GF-D8 (cell line): ENCODE results near the gene LHX5.

Source experiments
- DNase-seq: peaks from one replicate; lab custom pipeline; 2025; lab: John Stamatoyannopoulos, UW

The LHX5 gene

DNA sequence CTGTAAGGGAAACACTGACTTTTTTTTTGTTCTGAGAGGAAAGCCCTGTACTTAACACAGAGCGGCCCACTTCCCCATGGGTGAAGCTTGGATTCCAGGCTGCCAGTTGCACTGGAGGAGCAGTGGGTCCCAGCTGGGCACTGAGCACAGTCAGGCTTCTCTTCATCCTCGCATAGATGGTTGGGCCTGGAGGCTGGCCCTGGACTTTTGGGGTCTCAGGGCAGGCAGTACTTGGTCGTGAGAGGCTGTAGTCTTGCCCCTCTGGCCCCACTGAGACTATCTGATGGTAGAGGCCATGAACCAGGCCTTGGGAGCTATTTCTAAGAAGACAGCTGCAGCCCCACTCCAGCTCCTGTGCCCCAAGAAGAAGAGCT is 6.2 kb upstream of the LHX5 start:
- DNase-seq: no peak

DNA sequence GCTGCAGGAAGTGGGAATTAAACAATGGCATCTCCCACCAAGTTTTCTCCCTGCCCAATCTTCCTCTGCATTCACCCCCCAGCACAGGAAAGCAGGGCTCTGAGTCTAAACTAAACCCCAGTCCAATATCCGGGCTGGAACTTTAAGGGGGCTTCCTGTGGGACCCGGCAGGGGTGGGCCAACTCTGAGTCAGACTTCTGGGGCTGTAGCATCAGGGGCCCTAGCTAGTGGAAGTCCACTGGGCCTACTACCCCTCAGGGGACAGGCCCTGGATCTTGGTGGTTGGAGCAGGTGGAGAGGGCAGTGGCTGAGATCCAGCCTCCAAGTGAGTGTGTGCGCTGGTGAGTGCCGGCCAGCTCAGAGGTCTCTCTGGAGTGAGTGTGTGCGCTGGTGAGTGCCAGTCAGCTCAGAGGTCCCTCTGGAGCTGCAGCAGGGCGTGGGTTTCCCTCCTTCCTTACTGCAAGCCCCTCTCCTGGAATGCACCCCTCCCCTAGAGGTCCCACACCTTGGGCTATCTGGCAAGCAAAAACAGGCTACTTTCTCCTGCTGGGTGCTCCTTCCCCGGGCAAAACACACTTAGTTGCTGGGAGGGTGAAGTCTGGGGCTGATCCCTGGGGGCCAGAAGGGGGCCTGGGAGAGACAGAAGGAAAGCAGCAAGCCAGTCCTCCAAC is 5.6 kb upstream of the LHX5 start:
- no peak for DNase-seq

DNA sequence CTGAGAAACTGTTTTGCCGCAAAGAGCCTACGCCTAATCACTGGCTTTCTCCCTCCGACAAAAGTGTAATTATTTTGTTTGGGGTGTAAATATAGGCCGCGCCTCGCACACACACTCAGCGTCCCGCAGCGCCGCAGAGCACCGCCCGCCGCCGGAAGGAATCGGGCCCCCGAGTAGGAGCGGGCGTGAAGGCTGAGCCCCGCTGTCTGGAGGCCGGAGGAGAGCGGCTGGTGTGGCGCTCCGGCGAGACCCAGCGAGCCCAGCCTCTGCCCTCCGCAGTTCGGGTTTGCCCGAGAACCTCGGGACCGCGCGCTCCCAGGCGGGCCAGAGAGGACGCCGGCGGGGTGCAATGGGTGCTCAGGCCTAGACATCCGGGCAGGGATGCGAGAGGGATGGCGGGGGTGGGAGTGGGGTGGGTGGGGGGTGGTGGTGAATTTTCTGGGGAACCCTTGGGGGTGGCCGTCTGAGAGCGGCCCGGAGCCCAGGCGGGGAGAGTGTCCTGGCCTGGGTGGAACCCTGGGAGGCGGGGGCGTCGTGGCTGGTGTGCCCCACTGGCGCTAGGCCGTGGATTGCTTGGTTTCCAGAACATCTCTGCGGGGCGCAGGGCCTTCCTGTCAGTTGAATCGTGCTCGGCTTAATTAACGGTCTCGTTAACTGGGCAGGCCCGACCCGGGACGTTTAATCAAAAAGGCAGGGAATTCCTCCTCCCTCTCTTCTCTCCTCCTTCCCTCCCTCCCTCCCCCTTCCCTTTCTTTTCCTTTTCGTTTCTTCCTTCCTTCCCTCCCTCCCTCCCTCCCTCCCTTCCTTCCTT is 4.7 kb upstream of the LHX5 start:
- DNase-seq: no peak

DNA sequence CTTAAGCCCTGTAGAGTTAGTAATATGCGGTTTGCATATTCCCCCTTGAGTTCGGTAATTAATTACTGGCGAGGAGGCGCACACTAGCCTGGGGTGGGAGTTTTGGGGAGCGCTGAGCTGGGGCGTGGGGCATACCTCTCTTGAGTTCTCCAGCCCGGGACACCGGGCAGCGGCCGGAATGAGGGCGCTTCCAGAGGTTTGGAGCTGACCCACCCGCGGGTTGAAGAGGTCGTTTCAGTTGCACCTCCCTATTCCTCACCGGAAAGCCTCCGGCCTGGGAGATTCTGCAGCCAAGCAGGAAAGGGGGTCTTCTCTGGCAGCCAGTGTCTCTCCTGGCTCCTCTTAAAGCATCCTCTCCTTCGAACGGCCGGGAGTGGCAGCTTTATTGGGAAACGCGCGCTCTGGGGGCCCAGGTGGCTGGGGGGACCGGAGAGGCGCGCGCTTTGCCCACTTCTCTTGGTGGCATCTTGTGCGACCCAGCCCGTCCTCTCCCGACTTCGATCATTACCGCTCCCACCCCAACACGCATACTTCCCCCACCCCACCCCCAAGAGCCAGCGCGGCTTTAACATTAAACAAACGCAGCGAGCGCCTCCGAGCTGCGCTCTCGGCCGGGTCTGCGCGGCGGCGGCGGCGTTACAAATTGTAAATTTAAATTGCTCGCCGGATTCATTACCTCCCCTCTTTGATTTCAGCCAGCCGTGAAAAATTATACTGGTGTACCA is 3.9 kb upstream of the LHX5 start:
- DNase-seq: no peak

DNA sequence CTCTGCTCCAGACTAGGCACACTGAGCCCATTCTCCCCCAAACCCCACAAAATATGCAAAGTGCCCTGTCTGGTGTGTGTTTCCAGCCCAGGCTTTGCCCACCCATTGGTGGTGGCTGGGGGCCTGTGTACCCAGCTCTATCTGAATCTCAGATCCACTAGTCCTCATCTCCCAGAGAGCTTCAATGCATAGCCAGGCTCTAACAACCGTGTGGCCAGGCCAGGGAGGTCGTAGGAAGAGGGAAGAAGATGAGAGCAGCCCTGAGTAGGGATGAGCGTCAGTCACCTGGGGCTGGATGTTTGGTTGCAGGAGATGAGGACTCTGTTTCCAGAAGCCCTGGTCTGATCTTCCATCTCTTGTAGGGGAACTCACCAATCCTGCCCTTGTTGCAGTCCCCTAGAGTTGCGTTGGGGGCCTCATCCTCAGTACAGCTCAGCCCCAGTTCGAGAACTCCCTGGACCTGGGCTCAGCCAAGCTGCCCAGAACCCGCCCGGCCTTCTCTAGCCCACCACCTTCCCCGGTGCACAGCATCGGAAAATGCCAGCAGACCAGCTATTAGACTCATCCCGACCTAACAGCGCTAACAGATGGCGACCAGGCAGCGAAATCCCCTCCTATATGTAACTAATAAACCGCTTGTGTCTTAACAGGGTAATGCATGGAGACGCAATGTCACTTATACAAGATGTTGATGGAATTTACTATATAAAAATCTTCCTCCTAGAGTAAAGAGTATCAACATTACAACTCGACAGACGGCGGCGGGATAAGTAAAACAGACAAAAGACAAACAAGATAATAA is 3.2 kb upstream of the LHX5 start:
- DNase-seq: no peak

DNA sequence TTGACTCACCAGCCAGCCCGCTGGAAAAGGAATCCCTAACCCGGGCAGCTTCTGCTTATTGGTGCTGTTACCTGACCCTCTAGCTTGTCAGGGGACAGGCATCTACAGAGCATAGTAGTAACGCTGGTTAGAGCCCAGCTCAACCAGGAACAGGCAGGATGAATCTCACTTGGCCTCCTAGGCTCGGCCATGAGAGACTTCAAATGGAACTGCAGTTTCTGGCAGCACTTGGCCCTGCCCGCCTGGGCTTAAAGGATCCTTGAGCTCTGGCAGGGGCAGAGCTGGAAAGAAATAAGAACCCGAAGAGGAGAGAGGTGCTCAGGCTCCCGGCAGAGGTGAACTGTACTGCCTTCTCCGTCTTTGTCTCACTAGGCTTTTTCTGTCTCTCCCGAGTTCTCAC is 2.3 kb upstream of the LHX5 start:
- no peak for DNase-seq

DNA sequence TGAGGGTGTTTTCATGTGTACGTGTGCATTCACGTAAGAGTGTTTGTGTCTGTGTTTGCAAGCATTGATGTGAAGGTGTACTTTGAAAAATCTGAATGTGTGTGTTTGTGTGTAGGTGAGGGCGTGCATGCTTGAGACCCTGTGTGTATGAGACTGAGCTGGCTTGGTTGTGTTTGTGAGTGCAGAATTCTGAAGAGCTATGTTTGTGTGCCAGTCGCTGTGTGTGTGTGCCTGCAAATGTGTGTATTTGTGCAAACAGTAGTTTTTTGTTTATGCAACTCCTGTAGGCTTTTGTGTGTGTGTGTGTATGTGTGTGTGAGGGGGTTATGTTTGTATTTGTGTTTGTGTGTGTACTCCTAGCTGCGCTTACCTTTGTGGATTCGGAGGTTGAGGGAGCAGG is 1.7 kb upstream of the LHX5 start:
- DNase-seq: no peak

DNA sequence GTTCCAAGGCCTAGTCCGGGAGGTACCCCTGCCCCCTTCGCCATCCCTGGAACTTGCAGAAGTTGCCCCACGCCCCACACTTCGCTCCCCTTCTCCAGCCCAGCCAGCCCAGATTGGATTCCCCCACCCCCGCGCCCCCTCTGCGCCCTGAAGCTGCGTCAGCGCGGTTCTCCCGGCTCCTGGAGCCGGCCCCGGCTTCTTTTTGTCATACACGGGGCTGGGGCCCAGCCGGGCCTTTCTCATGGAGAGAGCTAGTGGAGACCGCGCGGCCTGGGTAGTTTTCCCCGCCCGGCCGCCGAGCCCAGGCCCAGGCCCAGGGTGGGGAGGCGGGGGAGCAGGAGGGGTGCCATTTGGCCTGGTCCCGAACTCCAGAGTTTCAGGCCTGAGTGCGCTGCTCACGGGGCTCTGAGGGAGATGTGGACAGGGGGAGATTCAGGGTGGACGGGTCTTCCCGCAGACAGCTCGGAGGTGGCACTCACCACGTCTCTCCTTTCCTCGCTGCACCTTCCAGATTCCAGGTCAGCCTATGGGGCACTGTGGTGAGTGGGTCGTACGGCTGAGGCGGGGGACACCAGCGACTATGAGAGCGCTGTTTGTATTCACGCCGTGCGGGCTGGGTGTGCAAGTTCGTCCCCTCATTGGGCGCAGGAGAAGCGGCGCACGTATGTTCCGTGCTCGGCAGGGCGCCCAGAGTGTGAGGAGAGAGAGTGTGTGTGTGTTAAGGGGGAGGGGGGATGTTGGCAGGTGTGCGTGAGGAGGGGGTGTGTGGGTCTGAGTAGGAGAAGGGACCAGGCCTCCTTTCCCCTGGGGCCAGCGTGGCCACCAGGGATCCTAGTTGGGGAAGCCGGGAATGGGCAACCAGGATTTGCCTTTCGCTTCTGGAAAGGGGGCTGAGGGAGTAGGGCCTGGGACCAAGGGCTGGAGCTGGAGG is 785 bp upstream of the LHX5 start:
- DNase-seq: no peak

DNA sequence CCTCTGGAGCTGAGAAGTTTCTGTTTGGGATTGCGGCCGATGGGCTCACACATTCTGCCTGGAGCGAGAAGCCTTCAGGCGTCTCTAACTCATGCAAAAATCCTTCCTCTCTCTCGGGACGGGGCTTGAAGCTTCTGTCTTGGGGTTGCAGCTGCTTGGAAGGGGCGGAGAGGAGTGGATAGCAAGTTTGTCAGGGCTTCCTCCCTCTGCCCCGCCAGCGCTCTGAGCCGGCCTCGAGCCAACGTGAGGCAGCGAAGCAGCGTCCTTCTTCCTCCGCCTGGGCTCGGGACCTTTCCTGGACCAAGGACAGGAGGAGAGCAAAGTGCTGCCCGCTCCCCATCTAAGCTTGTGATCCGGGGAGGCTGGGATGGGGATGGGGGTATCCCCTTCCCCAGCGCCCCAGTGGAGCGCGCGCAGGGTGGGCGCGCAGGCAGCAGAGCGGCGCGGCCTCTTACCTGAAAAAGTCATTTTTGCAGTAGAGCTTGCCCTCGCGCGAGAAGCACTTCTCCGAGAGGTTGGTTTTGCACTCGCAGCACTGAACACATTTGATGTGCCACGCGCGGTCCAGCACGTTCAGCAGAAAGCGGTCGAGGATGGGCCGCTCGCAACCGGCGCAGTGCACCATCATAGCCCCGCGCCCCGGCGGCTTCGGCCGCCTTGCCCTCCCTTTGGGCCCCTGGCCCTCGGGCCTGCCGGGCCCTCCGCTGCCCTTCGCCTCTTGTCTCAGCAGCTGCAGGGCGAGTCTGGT is 626 bp downstream of the LHX5 start:
- no peak for DNase-seq

DNA sequence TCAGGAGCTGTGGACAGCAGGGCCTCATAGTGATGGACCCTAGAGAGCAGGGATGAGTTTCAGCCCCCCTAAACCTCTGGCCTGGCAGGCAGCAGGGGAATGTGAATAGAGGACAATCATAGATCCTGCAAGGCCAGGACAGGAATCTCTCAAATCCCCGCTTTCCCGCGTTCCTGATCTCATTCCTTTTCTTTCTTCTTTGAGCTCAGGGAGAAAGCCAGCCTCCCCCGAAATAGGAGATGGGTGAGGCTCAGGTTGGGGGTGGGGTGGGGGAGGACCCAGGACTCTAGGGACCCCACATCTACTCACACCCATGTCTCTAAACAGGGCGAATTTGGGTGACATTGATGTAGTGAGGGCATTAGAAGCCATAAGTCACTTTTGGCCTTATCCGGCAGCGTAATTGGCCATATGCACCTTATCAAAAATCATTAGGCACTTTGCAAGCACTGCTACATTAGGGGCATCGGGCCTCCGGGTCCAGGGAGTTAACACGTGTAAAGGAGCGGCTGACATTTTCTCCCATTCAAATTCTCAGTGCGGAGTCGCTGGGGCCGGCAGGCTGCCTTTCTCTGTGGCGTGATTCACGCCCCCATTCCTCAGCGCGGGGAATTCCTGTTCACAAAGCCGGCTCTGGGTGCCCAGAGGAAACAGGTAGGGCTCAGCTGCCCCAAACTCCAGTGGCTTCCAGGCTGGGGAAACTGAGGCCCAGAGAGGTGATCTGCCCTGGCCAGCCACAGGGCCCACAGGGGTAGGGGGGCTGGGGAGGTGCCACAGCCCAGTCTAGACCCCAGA is 1.5 kb downstream of the LHX5 start:
- DNase-seq: no peak

DNA sequence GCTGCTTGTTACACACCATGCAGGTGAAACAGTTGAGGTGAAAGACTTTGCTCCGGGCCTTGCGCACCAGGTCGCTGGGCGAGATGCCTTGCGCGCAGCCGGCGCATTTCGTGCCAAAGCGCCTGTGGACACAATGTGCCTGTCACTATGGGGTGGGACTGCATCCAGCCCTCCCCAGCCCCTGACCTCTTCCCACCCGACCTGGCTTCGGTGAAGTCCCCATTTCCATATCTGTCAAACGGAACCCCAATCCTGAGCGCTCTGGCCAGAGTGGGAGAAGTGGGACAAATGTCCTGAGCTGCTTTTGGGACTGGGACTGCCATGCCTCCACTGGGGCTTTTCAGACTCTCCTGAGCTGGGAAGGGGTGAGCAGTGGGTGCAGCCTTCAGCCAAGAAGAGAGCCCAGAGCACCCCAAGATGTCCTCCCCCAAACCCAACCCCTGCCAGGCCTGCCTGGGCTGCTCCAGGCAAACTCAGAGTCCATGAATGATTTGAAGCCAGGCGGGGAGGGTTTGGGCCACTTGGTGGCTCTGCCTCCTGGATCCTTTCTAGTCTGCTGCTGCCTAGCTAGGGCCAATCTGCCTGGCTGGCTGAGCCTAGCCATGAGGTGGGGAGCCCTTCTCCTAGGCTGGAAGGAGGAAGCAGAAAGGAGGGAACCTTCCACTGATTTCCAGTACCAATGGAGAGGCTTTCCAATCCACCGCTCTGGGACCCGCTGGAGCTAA is 2.3 kb downstream of the LHX5 start:
- DNase-seq: no peak

DNA sequence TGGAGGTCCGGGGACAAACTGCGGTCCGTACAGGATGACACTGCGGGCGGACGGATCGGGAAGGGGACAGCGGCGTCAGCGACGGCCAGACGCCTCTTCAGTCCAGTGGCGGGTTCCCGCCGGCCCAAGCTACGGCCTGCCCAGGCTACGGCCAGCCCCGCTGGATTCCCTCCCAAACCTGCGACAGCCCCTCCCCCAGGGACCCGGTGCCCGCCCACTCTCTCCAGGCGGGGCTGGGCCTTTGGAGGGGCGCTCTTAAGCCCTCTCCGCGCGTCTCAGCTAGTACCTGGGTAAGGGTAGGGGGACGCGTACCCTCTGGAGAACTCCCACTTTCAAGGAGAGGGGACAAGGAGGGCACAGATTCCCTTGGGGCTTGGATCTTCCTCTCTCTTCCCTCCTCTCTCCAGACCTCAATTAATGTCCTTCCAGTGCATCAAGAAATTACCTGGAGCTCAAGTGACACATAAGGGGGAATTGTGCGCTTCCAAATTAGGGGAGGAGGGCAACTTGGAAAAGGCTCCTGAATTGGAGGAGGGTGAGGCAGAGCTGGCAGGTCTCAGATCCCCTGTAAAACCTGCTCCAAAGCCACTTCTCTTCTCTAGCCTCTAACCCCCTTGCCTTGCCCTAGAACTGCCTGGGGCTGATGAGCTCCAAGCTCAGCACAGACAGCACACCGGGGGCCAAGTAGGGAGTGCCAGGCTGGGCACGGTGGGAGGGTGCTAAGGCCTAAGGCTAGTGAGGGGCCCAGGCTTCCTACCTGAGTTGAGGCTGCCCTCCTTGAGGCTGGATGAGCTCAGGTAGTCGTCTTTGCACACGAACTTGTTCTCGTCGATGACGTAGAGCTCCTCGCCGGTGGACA is 3.1 kb downstream of the LHX5 start:
- DNase-seq: no peak

DNA sequence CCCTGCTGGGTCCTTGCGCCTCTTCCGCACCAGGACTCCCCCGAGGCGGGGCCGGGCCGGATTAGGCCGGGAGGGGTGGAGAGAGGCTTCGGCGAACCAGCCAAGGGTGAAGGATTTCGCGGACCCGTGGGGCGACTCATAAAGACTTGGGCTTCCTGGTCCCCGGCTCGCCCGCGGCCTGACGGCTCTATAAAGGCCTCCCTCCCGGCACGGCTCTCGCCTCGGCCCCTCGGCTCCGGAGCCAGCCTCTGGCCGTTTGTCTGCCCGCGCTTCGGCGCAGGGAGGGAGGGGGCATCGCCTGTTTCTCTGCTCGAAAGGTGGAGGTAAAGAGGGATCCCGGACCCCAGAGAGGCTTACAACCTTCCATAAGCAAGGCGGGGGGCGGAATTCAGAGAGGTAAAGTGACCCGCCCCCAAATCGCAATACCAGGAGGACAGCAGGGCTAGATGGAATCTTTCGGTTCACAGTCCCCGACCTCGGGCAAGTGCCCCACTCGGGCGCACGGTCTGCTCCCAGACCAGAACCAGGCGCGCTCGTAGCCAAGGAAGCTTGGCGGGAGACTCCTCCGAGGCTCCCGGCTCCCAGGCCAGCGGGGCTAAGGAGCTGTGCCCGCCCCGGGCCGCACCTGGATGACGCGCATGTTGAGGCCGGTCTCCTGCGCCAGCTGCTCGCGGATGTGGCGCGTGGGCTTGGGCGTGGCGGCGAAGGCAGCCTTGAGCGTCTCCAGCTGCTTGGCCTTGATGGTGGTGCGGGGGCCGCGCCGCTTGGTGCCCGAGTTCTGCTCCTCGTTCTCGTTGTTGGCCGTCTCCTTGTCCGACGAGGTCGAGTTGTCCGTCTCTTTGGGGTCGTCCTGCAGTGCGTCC is 3.9 kb downstream of the LHX5 start:
- no peak for DNase-seq

DNA sequence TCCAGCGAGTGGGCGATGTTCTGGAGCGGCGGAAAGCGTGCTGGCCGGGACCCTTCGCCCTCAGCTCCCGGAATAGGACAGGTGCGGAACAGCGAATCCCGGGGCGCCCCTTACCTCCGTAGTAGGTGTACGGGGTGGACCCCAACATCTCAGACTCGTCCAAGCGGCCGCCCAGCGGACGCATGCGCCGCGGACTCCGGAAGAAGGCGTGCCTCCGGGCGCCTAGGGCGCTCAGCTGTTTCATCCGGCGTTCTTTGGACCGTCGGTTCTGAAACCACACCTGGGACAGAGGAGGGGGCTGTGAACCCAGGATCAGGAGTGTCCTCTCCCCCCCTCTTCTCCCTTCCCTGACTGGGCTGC is 4.5 kb downstream of the LHX5 start:
- no peak for DNase-seq

DNA sequence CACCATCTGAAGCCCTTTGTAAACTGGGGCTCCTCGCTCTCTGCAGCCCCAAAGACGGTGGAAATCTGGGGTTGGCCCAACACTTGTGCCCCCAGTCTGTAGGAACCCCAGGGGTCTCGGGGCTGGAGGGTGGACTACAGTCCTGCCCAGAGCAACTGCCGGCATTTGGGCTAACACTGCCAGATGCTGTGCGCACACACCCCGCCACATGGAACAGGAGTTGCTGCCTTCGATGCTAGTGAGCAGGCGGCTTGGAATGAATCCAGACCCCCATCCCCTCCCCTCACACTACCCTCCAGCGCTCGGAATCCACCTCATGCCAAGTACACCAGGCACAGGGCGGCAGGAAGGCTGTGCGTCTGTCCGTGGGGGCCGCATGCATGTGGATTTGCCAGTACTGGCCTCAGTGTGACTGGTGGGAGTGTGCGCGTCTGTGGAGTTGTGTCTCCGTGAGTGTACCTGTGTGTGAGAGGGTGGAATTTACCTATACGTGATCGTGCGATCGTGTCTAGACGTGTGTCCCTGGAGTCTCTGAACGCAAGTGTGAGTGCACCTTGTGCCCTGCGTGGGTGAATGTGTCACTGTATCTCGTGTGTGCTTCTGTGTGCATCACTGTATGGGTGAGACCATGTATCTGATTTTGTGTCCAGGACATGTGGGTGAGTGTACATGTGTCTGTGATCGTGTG is 5.1 kb downstream of the LHX5 start:
- no peak for DNase-seq

DNA sequence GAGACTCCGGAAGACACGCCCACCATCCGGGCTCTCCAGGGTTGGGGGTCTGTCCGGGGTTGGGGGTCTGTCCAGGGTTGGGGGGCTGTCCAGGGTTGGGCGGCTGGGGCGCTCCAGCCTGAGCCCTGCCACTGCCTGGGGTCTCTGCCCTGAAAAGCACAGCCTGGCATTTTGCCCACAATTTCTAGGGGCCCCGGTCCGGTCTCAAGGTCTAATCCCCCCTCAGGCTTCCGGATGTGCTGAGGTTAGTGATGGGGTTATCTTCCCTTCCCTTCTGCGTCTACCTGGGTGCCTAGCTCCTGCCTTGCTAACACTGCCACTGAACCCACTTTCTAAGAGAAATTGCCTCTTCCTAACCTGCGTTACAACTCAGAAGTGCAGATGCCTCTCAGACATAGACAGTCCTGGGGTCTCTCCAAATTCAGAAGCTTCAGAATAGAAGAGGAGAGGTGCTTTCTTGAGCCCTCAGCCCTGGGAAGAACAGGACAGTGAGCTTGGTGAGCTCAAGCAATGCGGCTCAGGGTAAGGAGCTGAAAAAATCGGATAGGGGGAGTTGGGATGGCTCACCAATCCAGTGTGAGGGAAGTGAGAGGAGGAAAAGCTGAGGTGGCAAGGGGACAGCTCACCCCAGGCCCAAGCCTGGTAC is 5.7 kb downstream of the LHX5 start:
- DNase-seq: no peak
